GM15510 (cell line): ENCODE measurements around the gene DDI2.

Experiments
- POLR2A ChIP-seq: IDR thresholded peaks from 3 replicates; pipeline ENCODE4 v1.6.1; 2011; ENCODE audit warnings: borderline replicate concordance; ENCODE audit not compliant: insufficient read length; ENCODE audit errors: extremely low read depth

The DDI2 gene

DNA sequence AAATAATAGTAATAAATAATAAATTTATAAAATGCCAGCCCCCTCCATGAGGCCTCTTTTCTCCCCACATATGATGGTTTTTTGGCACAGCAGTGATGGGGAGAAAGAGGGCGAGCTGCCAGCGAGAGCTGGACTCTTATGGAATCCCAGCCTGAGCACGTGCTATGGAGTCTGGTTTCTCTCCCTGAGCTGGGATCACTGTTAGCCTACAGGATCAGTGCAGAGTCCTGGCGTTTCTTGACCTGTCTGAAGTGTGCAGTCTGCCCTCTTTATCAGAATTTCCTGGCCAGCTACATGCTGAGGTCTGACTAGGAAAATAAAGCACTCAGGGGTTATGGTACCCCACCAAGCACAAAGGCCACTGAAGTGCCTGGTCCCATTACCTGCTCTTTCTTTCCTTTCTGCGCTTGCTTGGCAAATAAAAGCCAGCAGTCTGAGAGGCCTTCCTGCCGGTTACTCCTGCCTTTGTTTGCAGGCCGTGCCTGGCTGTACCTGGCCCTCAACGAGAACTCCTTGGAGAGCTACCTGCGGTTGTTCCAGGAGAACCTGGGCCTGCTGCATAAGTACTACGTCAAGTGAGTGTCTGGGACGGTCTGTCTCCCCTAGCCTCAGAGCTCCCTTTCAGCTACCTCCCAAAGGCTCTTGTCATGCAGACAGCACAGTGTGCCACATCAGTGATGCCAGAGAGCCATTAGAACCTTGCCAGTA lies 100.3 kb downstream of the DDI2 start:
- TF ChIP-seq POLR2A: no peak

DNA sequence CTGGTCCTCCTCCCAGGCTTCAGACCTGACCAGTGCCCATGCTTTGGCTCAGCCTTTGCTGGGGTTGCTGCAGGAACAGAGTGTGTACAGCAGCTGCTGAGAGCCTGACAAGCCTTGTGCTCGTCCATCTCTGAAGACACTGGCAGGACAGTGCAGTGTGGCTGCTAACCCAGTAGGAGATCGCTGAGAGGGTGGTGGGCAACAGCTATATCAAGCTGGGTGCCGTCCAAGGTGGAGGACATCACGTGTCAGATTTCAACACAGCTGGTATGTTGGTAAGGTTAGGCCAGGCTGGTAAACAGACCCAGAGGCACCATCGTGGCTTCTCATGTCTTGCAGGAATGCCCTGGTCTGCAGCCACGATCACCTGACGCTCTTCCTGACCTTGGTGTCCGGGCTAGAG lies 100.9 kb downstream of the DDI2 start:
- TF ChIP-seq POLR2A: no peak
